Activated naive CD8-positive, alpha-beta T cell treated with anti-CD3 and anti-CD28 coated beads, Interleukin-2, amount 10 ng/mL, durations not matched to agents 7 days and 5 days (primary cell): ENCODE data around the gene MTCL3. TPM values are rescaled to one million over a fixed set of nuclear protein-coding genes. Genes with fewer than 3 reads are reported as not detected.

Source experiments
- total RNA-seq, 2 experiments: library from RNA; stranded (reverse); gene quantifications; one replicate each; pipeline ENCODE4 v1.2.3, GENCODE V29; 2021

Gene MTCL3

Other genes with a start within 250 kb of the MTCL3 start
- 10 to 100 TPM; 38.6 to 40.2 TPM for gene ECHDC1, start 175.7 kb downstream of the MTCL3 start, total RNA-seq
- gene KIAA0408, start 59.9 kb downstream of the MTCL3 start, total RNA-seq: 1 to 10 TPM; 3.1 to 3.5 TPM
- not detected for gene C6orf58, start 57.8 kb upstream of the MTCL3 start, total RNA-seq